Uterus (tissue), 2 donors: ENCODE results near the gene TMEM217.

ENCODE experiments used
- POLR2A ChIP-seq, 2 donors: fragments of 450-650 bp; IDR thresholded peaks; one replicate each; pipeline ENCODE4 v1.6.1; 2016; ENCODE audit warnings: antibody characterized with exemption in 2 of 2, mild to moderate bottlenecking in 1 of 2, moderate library complexity in 1 of 2
- TF ChIP-seq, protein P1 (sequence below), 4 experiments: fragments of 200-600 bp in 2 of 4; fragments of 450-650 bp in 2 of 4; sonication (generic) in 2 of 4; IDR thresholded peaks; one replicate each; pipeline ENCODE4 v1.5.1; 2016 to 2019; ENCODE audit warnings: antibody characterized with exemption in 4 of 4, mild to moderate bottlenecking in 2 of 4, moderate library complexity in 1 of 4

GRCh38 chr6:37237789-37238188 lies 20.2 kb downstream of the TMEM217 start:
- no peak for TF ChIP-seq POLR2A (IDR thresholded peaks at IDR 0.05)
- TF ChIP-seq, protein P1, sequence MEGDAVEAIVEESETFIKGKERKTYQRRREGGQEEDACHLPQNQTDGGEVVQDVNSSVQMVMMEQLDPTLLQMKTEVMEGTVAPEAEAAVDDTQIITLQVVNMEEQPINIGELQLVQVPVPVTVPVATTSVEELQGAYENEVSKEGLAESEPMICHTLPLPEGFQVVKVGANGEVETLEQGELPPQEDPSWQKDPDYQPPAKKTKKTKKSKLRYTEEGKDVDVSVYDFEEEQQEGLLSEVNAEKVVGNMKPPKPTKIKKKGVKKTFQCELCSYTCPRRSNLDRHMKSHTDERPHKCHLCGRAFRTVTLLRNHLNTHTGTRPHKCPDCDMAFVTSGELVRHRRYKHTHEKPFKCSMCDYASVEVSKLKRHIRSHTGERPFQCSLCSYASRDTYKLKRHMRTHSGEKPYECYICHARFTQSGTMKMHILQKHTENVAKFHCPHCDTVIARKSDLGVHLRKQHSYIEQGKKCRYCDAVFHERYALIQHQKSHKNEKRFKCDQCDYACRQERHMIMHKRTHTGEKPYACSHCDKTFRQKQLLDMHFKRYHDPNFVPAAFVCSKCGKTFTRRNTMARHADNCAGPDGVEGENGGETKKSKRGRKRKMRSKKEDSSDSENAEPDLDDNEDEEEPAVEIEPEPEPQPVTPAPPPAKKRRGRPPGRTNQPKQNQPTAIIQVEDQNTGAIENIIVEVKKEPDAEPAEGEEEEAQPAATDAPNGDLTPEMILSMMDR (IDR thresholded peaks at IDR 0.05), result no peak
